Measurements from ENCODE around the gene PROCA1. TPM values are rescaled to one million over a fixed set of nuclear protein-coding genes. Genes with fewer than 3 reads are reported as not detected.

PROCA1 gene
- total and polyA plus RNA-seq, 2 of the 8 experiments (the other 6 are each of a cell fraction or from before 2014, with no cell fraction given): 21.2 to 26.3 TPM

- H3K18ac ChIP-seq (ENCODE audit: extremely low read depth, low read length): no peak overlapping the region
- ChIA-PET CTCF (ENCODE audit: partially characterized antibody) (interaction anchor here (0.9 to 2.5 kb wide), 5 partner anchors 13 to 61 kb away, joined by 3 to 9 read pairs (median 5); no protein-coding TSS in a partner anchor), POLR2A (ENCODE audit: partially characterized antibody) (interaction anchor here (0.5 to 4.8 kb wide), 22 partner anchors 11 to 187 kb away, joined by 3 to 47 read pairs (median 4); partner anchors contain the start of genes BLTP2, RPL23A, SDF2 and SUPT6H)
- no peak overlapping the region; the same call in 1 of the 2 replicates for H2BK5ac ChIP-seq (ENCODE audit: low read depth, low read length)
- DNase-seq (ENCODE audit: low read depth in 1 of 2, low spot score in 2 of 2): no peak
- no peaks in the 10 kb centered on the region for H3K23me2 ChIP-seq (ENCODE audit: low read depth, low read length)
- WGBS, 2 experiments (ENCODE audit: extremely low coverage in 1 of 2, insufficient coverage in 1 of 2, insufficient read length in 1 of 2, insufficient replicate concordance in 2 of 2, low coverage in 1 of 2, low lambda C conversion rate in 2 of 2, missing lambda C conversion rate in 1 of 2): 92% methylated on average over 14 of the region's 14 CpGs; no CpG with 5 or more reads in 1 of the 2 experiments
- no peak overlapping the region for H3K27ac ChIP-seq (ENCODE audit: low read depth, low read length)
- H3K79me1 ChIP-seq (ENCODE audit: low read depth, low read length): no peaks in the 10 kb centered on the region
- H3K4me3 ChIP-seq (ENCODE audit: extremely low read depth in 1 of 4, insufficient read depth in 2 of 4, low read depth in 3 of 4, low read length in 4 of 4): no peak overlapping the region
- no peak overlapping the region for H4K91ac ChIP-seq (replicated peaks; ENCODE audit: insufficient read length, low read length)
- no peak overlapping the region for H2BK15ac ChIP-seq (ENCODE audit: low read length)
- H3K4ac ChIP-seq (replicated peaks; ENCODE audit: insufficient read length, low read depth, low read length): no peak overlapping the region
- no peak overlapping the region for H2AK5ac ChIP-seq (ENCODE audit: low read depth, low read length)
- no peaks in the 10 kb centered on the region for H3K27me3 ChIP-seq (replicated peaks in 1 of 4; ENCODE audit: control insufficient read depth in 3 of 4, extremely low read depth in 1 of 4, insufficient read depth in 3 of 4, low read length in 3 of 4)
- peaks cover 0 to 5% of the 10 kb centered on the region in 2 experiments; a peak in 1 of 4 replicates for H3K79me2 ChIP-seq (ENCODE audit: control insufficient read depth in 1 of 2, insufficient read depth in 2 of 2, low read length in 2 of 2)
- H3K4me2 ChIP-seq (ENCODE audit: insufficient read depth in 1 of 2, low read depth in 2 of 2, low read length in 2 of 2): no peak overlapping the region
- no peak overlapping the region for H4K8ac ChIP-seq (ENCODE audit: extremely low read depth, insufficient read depth, low read length)
- H2BK20ac ChIP-seq (ENCODE audit: low read length): no peak overlapping the region
- H4K20me1 ChIP-seq (replicated peaks in 1 of 2; ENCODE audit: control insufficient read depth in 1 of 2, insufficient read depth in 2 of 2, low read length in 2 of 2): peaks cover 10 to 16% of the 10 kb centered on the region in 2 experiments
- no peaks in the 10 kb centered on the region for H3K9me3 ChIP-seq (ENCODE audit: insufficient read depth in 2 of 2, low read depth in 1 of 2, low read length in 1 of 2)
- peaks cover 16 to 39% (median 33%) of the 10 kb centered on the region in 4 experiments for H3K36me3 ChIP-seq (ENCODE audit: control insufficient read depth in 2 of 4, insufficient read depth in 4 of 4, low read length in 3 of 4)
- H3K4me1 ChIP-seq (replicated peaks in 1 of 4; ENCODE audit: control insufficient read depth in 3 of 4, insufficient read depth in 4 of 4, low read length in 3 of 4): peaks cover 0 to 11% (median 4%) of the 10 kb centered on the region in 4 experiments; a peak in 4 of 7 replicates
- H2BK120ac ChIP-seq (replicated peaks; ENCODE audit: low read depth, low read length): no peak overlapping the region
- no peak overlapping the region for H4K5ac ChIP-seq (ENCODE audit: insufficient read length, low read depth, low read length)
- H3K14ac ChIP-seq (ENCODE audit: insufficient read length): no peak overlapping the region
- H3K23ac ChIP-seq (ENCODE audit: insufficient read length): no peak overlapping the region
- no peak overlapping the region for H3K9ac ChIP-seq (replicated peaks in 1 of 4; ENCODE audit: extremely low read depth in 1 of 4, low read depth in 3 of 4, low read length in 3 of 4)
- no peak overlapping the region for H2BK12ac ChIP-seq (ENCODE audit: low read depth, low read length)
- H2AFZ ChIP-seq (ENCODE audit: low read length): no peak overlapping the region
- FAIRE-seq: no peak
- no peak overlapping the region for H3K56ac ChIP-seq (replicated peaks; ENCODE audit: insufficient read length, low read depth, low read length)
- TF ChIP-seq SP4 (IDR thresholded peaks at IDR 0.05; ENCODE audit: low read length): no peak
- no peak for TF ChIP-seq KDM1A (IDR thresholded peaks at IDR 0.05; ENCODE audit: borderline replicate concordance, low read length)
- no peak for TF ChIP-seq POLR2AphosphoS5 (IDR thresholded peaks at IDR 0.05; ENCODE audit: low read depth, low read length)
- TF ChIP-seq CEBPB (IDR thresholded peaks at IDR 0.05; ENCODE audit: low read depth, low read length): no peak
- TF ChIP-seq CTBP2 (IDR thresholded peaks at IDR 0.05; ENCODE audit: borderline replicate concordance, insufficient read depth, insufficient read length, low read length): no peak
- TF ChIP-seq GABPA (IDR thresholded peaks at IDR 0.05; ENCODE audit: borderline replicate concordance, insufficient read depth, low read length): no peak
- TF ChIP-seq TCF12 (IDR thresholded peaks at IDR 0.05; ENCODE audit: low read depth, low read length): no peak
- no peak for TF ChIP-seq SIRT6 (IDR thresholded peaks at IDR 0.05; ENCODE audit: low read length)
- TF ChIP-seq HDAC2 (IDR thresholded peaks at IDR 0.05; ENCODE audit: borderline replicate concordance in 1 of 2, low read depth in 2 of 2, low read length in 2 of 2): no peak
- no peak for TF ChIP-seq SUZ12 (IDR thresholded peaks at IDR 0.05; ENCODE audit: low read length)
These were observed 7.3 kb downstream of the PROCA1 start for GRCh38 chr17:28704219-28704858.
